OCI-LY7 (cell line): ENCODE data around the gene LGALS9B.
"Not testable (repeated sequence)": the region's sequence is repeated elsewhere in the genome, so short reads cannot be mapped to it uniquely, and the experiment has no call there.

Experiments
- CTCF ChIP-seq: fragments of 200-600 bp; sonication (generic); conservative IDR thresholded peaks from 2 replicates; pipeline ENCODE4 v1.5.1; 2014; ENCODE audit warnings: mild to moderate bottlenecking, antibody characterized with exemption, low read length, moderate library complexity, mixed read lengths
- EZH2phosphoT487 ChIP-seq: fragments of 200-600 bp; sonication (generic); IDR thresholded peaks from 2 replicates; pipeline ENCODE4 v1.6.1; 2018; ENCODE audit warnings: low read depth, borderline replicate concordance, mild to moderate bottlenecking, mixed run types, antibody characterized with exemption, low read length, moderate library complexity, mixed read lengths

GRCh38 chr17:20467447-20467846 is at the start of gene LGALS9B:
- TF ChIP-seq CTCF, EZH2phosphoT487: not testable (repeated sequence)
